K562 (cell line): ENCODE results near the gene EPHB4. TPM values are rescaled to one million over a fixed set of nuclear protein-coding genes. Genes with fewer than 3 reads are reported as not detected.
A peak's percentile ranks its signal among the peaks of the same experiment; 100 is the strongest.

Experiments used
- ATAC-seq: fragments of 200-7000 bp; cut with Tn5 transposase; 3 replicates; pipeline ENCODE4 v1.9.1; 2020; ENCODE audit warnings: moderate library complexity
- BruUV-seq: library from RNA; stranded (reverse); fragments of 400-500 nt; replicated peaks from 2 replicates; lab custom pipeline; 2021; lab: Mats Ljungman, UMichigan
- CTCF ChIA-PET: fragments of 300-600 bp; formaldehyde crosslinking; extraction: SDS; loops from one replicate; lab custom pipeline; 2021; ENCODE audit warnings: low intra/inter-chr PET ratio; lab: Yijun Ruan, JAX
- POLR2A ChIA-PET: fragments of 300-600, 350-650 bp; sonication (Branson Sonifier 250); formaldehyde crosslinking; extraction: SDS; loops from one replicate; lab custom pipeline; 2021; ENCODE audit warnings: antibody characterized with exemption, inconsistent platforms; lab: Yijun Ruan, JAX
- DNase-seq, 4 experiments: peaks; one replicate each; pipeline versions ENCODE4 v3.0.0 to v3.0.0-alpha.2; 2011 to 2018; ENCODE audit warnings: low spot score in 3 of 4, mixed read lengths in 3 of 4; ENCODE audit errors: extremely low read depth in 1 of 4
- FAIRE-seq: peaks from 2 replicates; lab custom pipeline; 2011; peaks lifted over from hg19 to GRCh38; lab: Jason Lieb, UNC
- H2AFZ ChIP-seq: 2 replicates; pipeline ENCODE4 v1.6.0; 2011; ENCODE audit warnings: low read depth, low read length, control low read depth, inconsistent platforms
- H3K27ac ChIP-seq: fragments of 200-600 bp; 3 replicates; pipeline ENCODE4 v1.8.0; 2011; ENCODE audit warnings: low read depth, mild to moderate bottlenecking, control low read depth, inconsistent platforms, low read length, moderate library complexity, mixed read lengths; ENCODE audit errors: extremely low read depth
- H3K27me3 ChIP-seq, 2 experiments: fragments of 300-600 bp in 1 of 2; 2 replicates in 1 of 2; 3 replicates in 1 of 2; pipeline versions ENCODE4 v1.6.0 to v1.8.0; 2011; ENCODE audit warnings: inconsistent platforms in 2 of 2, low read length in 2 of 2, mild to moderate bottlenecking in 1 of 2, mixed read lengths in 1 of 2, moderate library complexity in 1 of 2; ENCODE audit not compliant: control insufficient read depth in 2 of 2, insufficient read depth in 2 of 2
- H3K36me3 ChIP-seq: fragments of 300-600 bp; 3 replicates; pipeline ENCODE4 v1.8.0; 2011; ENCODE audit warnings: mild to moderate bottlenecking, low read length, inconsistent platforms; ENCODE audit not compliant: control insufficient read depth, insufficient read depth
- H3K4me1 ChIP-seq, 2 experiments: fragments of 200-600 bp in 1 of 2; replicated peaks in 1 of 2; 2 replicates in 1 of 2; 3 replicates in 1 of 2; pipeline versions ENCODE4 v1.5.1 to v1.8.0; 2011; ENCODE audit warnings: inconsistent platforms in 2 of 2, low read length in 2 of 2, mild to moderate bottlenecking in 1 of 2, mixed read lengths in 1 of 2, moderate library complexity in 1 of 2; ENCODE audit not compliant: control insufficient read depth in 2 of 2, insufficient read depth in 2 of 2
- H3K4me2 ChIP-seq: 2 replicates; pipeline ENCODE4 v1.6.1; 2011; ENCODE audit warnings: low read length, control low read depth, inconsistent platforms, mixed read lengths; ENCODE audit not compliant: insufficient read depth
- H3K4me3 ChIP-seq: fragments of 200-600 bp; sonication (generic), shearing (Covaris generic); 2 replicates; pipeline ENCODE4 v1.5.1; 2016; ENCODE audit warnings: control low read depth, inconsistent platforms
- H3K79me2 ChIP-seq: fragments of 200-600 bp; 3 replicates; pipeline ENCODE4 v1.8.0; 2011; ENCODE audit warnings: low read length, inconsistent platforms; ENCODE audit not compliant: control insufficient read depth, insufficient read depth
- H3K9ac ChIP-seq, 2 experiments: 2 replicates each; pipeline versions ENCODE4 v1.6.0 to v1.6.1; 2011; ENCODE audit warnings: low read depth in 2 of 2, low read length in 2 of 2, control low read depth in 1 of 2, inconsistent platforms in 1 of 2, mild to moderate bottlenecking in 1 of 2, mixed read lengths in 1 of 2; ENCODE audit not compliant: insufficient read depth in 1 of 2
- H3K9me1 ChIP-seq: one replicate; pipeline ENCODE4 v1.6.0; 2011; ENCODE audit warnings: inconsistent platforms, mild to moderate bottlenecking, low read length, moderate library complexity; ENCODE audit not compliant: control insufficient read depth, insufficient read depth
- H3K9me3 ChIP-seq: replicated peaks from 2 replicates; pipeline ENCODE4 v1.5.1; 2011; ENCODE audit warnings: low read depth, low read length, inconsistent platforms; ENCODE audit not compliant: control insufficient read depth, insufficient read depth
- H4K20me1 ChIP-seq: replicated peaks from 2 replicates; pipeline ENCODE4 v1.6.1; 2011; ENCODE audit warnings: low read length, inconsistent platforms, mixed read lengths; ENCODE audit not compliant: control insufficient read depth, insufficient read depth
- CTCF ChIP-seq, 3 experiments: IDR thresholded peaks in 2 of 3; conservative IDR thresholded peaks in 1 of 3; 2 replicates each; pipeline ENCODE4 v1.5.1; 2011 to 2012; ENCODE audit warnings: low read length in 3 of 3, mild to moderate bottlenecking in 3 of 3, control low read depth in 2 of 3, improper control_type of control experiment in 1 of 3, inconsistent platforms in 1 of 3, low read depth in 1 of 3, mixed read lengths in 1 of 3, moderate library complexity in 1 of 3; ENCODE audit not compliant: insufficient read depth in 2 of 3
- TFAM ChIP-seq: fragments of 250-450 bp; sonication (Bioruptor Pico); conservative IDR thresholded peaks from 2 replicates; pipeline ENCODE4 v1.5.0; 2021; ENCODE audit warnings: mild to moderate bottlenecking, moderate library complexity
- YY1 ChIP-seq, 3 experiments: IDR thresholded peaks; 2 replicates each; pipeline ENCODE4 v1.6.1; 2011; ENCODE audit warnings: low read length in 2 of 3, mild to moderate bottlenecking in 2 of 3, moderate library complexity in 2 of 3, borderline replicate concordance in 1 of 3, control low read depth in 1 of 3, low read depth in 1 of 3; ENCODE audit not compliant: insufficient read depth in 3 of 3, insufficient replicate concordance in 2 of 3, control insufficient read depth in 1 of 3, insufficient read length in 1 of 3; ENCODE audit errors: extremely low read depth in 1 of 3
- WGBS: fragments of 100-300 bp; shearing (Covaris generic); methylation state at CpG from one replicate; pipeline ENCODE4 v1.1.6; 2016; ENCODE audit warnings: low coverage, mixed read lengths; ENCODE audit not compliant: insufficient coverage; ENCODE audit errors: missing lambda C conversion rate; 5-methylcytosine and 5-hydroxymethylcytosine counted together
- in situ Hi-C: fragments of 300-500 bp; cut with MboI; formaldehyde crosslinking; loops from 4 replicates; pipeline ENCODE4 v1.15.0; 2018; ENCODE audit warnings: inconsistent platforms, mixed read lengths
- intact Hi-C: fragments of 100-400 bp; cut with micrococcal nuclease; formaldehyde crosslinking; loops from 2 replicates; pipeline ENCODE4 v1.14.2; 2022
- polyA plus RNA-seq, 8 experiments: library from polyadenylated mRNA; depleted of rRNA in 4 of 8; stranded (reverse) in 5 of 8; unstranded in 3 of 8; fragments of >200 nt; fragmentation: Nextera tagmentation in 2 of 8; fragmentation: Illumina TruSeq in 1 of 8; extraction: Ambion mirVana in 2 of 8; extraction: Trizol in 1 of 8; gene quantifications; 2 replicates each; pipeline versions ENCODE4 v1.2.1 to v1.2.3, GENCODE V29; 2011 to 2014; ENCODE audit warnings: inconsistent platforms in 1 of 8, missing spikeins in 1 of 8
- total RNA-seq, 7 experiments: library from RNA; depleted of rRNA in 6 of 7; stranded (reverse); fragments of >200 nt in 6 of 7; fragmentation: Illumina TruSeq in 2 of 7; extraction: Trizol in 2 of 7; gene quantifications; 2 replicates each; pipeline versions ENCODE4 v1.2.1 to v1.2.3, GENCODE V29; 2011 to 2021; ENCODE audit warnings: low replicate concordance in 1 of 7

The EPHB4 gene
- total and polyA plus RNA-seq, 9 of the 15 experiments (the other 6 are each of a cell fraction or from before 2014, with no cell fraction given): 1.2 to 82.1 (median 37.9) TPM

GRCh38 chr7:100789055-100789454, 38.3 kb downstream of the EPHB4 start:
- ChIA-PET POLR2A (interaction anchor here (0.8 to 0.9 kb wide), 2 partner anchors 12 to 13 kb away, joined by 3 to 4 read pairs; no protein-coding TSS in a partner anchor), CTCF (no interaction called here)
- no peaks in the 10 kb centered on the region for H3K79me2 ChIP-seq
- no peak overlapping the region for H3K27ac ChIP-seq
- H3K4me2 ChIP-seq: peak overlapping the region; percentile 3; the same call in 1 of the 2 replicates
- H3K9ac ChIP-seq: peak overlapping the region in 1 of 2 experiments; percentile 48; a peak in 1 of 4 replicates
- H3K27me3 ChIP-seq: peaks cover 0 to 19% of the 10 kb centered on the region in 2 experiments; a peak in 2 of 5 replicates
- no TSS peak for BruUV-seq
- H3K4me1 ChIP-seq: peaks cover 0 to 24% of the 10 kb centered on the region in 2 experiments; a peak in 3 of 5 replicates
- peak; percentile 74 for ATAC-seq
- 10% methylated on average over 9 of the region's 9 CpGs for WGBS
- H4K20me1 ChIP-seq: no peaks in the 10 kb centered on the region
- intact Hi-C loops (no loop called here), in situ Hi-C loops (no loop called here)
- no peaks in the 10 kb centered on the region for H3K9me3 ChIP-seq
- no peaks in the 10 kb centered on the region for H3K36me3 ChIP-seq
- peak; percentile 80 for FAIRE-seq
- DNase-seq: peak in 2 of 4 experiments; percentile 32 to 38
- TF ChIP-seq CTCF (IDR thresholded peaks at IDR 0.05 in 2 of 3, conservative IDR thresholded peaks at IDR 0.05 in 1 of 3; ENCODE audit: insufficient read depth in 2 of 3, low read depth in 1 of 3, low read length in 3 of 3) (peak; percentile 38 to 54 (median 49); a peak in 4 of 6 replicates), TFAM (CRISPR knock-in tag) (no peak), YY1 (IDR thresholded peaks at IDR 0.05; ENCODE audit: borderline replicate concordance in 1 of 3, control insufficient read depth in 1 of 3, extremely low read depth in 1 of 3, insufficient read depth in 3 of 3, insufficient read length in 1 of 3, insufficient replicate concordance in 2 of 3, low read depth in 1 of 3, low read length in 2 of 3) (peak in 1 of 3 experiments; percentile 49)
- H3K4me3 ChIP-seq: no peak overlapping the region
- no peaks in the 10 kb centered on the region for H3K9me1 ChIP-seq
- peak overlapping the region; percentile 30; the same call in 1 of the 2 replicates for H2AFZ ChIP-seq
